IPS DF 19.7 (cell line): Measurements from ENCODE around the gene FKTN.
"Not testable (repeated sequence)": the region's sequence is repeated elsewhere in the genome, so short reads cannot be mapped to it uniquely, and the experiment has no call there.

Experiments
- DNase-seq: peaks from one replicate; pipeline ENCODE4 v3.0.0-alpha.2; 2013; ENCODE audit warnings: low read depth, low spot score

The FKTN gene

DNA sequence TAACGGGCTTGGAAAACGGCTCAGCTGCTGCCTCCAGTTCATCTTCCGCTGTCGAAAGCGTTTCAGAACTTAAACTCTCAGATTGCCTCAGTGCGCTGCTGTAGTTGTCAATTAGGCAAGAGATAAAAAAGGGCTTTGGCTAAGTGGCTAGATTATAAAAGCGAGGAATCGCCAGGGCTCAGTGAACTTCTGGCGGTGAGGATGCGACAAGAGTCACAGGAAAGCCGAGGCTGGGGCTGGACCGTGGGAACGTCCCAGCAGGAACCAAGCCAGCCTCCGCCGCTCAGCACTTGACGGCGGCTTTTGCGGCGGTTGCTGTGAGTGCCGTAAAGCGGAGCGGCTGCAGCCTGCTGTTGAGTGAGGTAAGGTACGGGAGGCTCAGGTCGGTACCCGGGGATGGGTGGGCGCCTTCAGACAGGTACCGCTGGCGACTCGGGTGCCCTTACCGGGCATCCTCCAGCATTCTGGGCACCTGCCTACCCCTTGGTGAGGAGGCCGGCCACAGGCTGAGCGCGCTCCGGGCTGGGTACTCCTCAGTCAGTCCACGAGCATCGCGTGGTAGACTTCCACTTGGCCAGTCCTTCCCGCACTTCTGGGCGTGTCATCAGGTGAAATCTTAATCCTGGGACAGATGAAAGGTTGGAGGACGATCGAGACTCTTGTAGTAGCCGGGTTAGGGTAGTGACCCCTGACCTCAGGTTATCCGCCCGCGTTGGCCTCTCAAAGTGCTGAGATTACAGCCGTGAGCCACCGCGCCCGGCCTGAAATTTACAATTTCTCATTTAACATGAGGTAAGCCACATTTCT is at the start of gene FKTN:
Gene FKTN, plus strand, starts transcription at position 328 of the 807 bp plus-strand sequence. CDS start 16,902 bp downstream, outside the sequence.
- DNase-seq = peak; percentile 63

GRCh38 chr9:105508530-105508929 is 49.4 kb upstream of the FKTN start:
- DNase-seq = no peak

GRCh38 chr9:105510024-105510423 is 47.9 kb upstream of the FKTN start:
- DNase-seq = no peak

DNA sequence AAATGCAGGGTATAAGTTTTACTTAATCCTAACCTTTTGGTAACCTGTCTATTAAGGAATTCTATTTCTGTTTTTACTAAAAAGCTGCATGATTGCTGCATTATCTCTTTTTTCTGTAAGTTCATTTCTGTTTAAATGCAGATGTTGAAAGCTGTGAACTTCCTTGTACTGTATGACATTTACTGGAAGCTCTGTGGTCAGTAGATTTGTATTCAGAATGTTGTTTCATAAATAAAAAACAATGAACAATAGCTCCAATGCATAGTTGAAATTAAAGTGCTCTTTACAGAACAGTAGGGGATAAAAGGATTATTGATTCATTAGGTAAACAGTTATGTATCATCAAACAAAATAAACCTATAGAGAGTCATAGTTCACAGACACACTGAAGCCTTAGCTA is 46.5 kb upstream of the FKTN start:
- DNase-seq = no peak

- DNase-seq = no peak
Measured at GRCh38 chr9:105515811-105516413, 42.0 kb upstream of the FKTN start.

- not testable (repeated sequence) for DNase-seq
Measured at GRCh38 chr9:105519710-105520369, 38.1 kb upstream of the FKTN start.

- DNase-seq = not testable (repeated sequence)
Measured at GRCh38 chr9:105520992-105521391, 36.9 kb upstream of the FKTN start.

DNA sequence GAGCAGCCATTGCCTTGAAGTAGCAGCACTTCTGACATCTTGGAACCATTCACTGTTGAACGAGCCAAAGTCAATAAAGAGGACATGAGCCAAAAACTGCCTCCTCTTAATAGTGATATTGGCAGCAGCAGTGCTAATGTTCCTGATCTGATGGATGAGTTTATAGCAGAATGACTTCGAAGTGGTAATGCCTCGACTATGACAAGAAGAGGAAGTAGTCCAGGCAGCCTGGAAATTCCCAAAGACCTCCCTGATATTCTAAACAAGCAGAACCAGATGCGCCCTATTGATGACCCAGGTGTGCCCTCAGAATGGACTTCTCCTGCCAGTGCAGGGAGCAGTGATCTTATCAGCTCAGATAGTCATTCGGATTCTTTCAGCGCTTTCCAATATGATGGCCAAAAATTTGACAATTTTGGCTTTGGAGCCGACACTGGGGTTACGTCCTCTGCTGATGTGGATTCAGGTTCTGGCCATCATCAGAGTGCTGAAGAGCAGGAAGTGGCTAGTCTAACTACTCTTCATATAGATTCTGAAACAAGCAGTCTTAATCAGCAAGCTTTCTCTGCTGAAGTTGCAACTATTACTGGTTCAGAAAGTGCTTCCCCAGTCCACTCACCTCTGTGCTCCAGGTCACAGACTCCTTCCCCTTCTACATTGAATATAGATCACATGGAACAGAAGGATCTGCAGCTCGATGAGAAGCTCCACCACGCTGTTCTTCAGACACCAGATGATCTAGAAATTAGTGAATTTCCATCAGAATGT is 35.1 kb upstream of the FKTN start:
- DNase-seq = not testable (repeated sequence)

DNA sequence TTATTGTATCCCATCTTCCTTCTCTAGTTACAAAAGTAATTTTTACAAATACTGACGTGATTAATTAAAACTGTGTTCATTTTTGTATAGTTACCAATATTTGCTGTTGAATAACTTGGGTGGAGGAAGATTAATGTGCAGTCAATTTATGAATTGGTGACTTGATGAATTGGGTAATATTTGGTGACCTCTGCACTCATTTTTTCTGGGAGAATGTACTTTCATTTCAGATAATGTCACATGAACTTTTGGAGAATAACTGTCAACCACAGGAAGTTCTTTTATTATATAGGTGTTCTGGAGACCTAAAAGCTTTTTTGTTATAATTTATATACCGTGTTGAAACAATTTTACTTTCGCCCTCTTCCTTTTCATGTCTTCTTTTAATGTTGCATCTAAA is 26.4 kb upstream of the FKTN start:
- DNase-seq = no peak

GRCh38 chr9:105535920-105536668 is 21.8 kb upstream of the FKTN start:
- DNase-seq = no peak

- no peak for DNase-seq
Measured at GRCh38 chr9:105539452-105539851, 18.5 kb upstream of the FKTN start.

DNA sequence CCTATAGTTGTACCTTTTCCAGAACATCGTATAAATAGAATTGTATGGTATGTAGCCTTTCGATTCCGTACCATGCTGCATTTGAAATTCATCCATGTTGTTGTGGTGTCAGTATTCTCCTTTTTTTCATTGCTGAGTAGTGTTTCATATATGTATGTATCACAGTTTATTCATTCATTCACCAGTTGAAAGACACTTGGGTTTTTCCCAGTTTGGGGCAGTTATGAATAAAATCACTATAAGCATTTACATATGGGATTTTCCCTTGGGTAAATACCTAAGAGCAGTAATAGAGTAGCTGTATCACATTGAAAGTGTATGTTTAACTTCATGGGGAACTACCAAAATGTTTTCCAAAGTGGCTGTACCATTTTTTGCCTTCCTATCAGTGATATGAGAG is 16.1 kb upstream of the FKTN start:
- no peak for DNase-seq

- DNase-seq = no peak
Measured at GRCh38 chr9:105554042-105554441, 3.9 kb upstream of the FKTN start.

- no peak for DNase-seq
Measured at GRCh38 chr9:105572455-105572854, 14.5 kb downstream of the FKTN start.

- not testable (repeated sequence) for DNase-seq
Measured at GRCh38 chr9:105579952-105580351, 22.0 kb downstream of the FKTN start.

GRCh38 chr9:105581550-105581949 is 23.6 kb downstream of the FKTN start:
- not testable (repeated sequence) for DNase-seq

DNA sequence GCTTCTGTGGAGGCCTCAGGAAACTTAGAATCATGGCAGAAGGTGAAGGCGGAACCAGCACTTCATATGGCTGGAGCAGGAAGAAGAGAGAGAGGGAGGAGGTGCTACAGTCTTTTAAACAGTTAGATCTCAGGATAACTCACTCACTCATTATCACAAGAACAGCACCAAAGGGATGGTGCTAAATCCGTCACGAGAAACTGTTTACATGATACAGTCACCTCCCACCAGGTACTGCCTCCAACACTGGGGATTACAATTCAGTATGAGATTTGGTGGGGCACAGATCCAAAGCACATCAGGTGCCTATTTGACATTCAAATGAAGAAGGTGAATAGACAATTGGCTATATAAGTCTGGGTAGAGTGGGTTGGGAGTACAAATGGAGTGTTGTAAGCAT is 35.2 kb downstream of the FKTN start:
- no peak for DNase-seq

DNA sequence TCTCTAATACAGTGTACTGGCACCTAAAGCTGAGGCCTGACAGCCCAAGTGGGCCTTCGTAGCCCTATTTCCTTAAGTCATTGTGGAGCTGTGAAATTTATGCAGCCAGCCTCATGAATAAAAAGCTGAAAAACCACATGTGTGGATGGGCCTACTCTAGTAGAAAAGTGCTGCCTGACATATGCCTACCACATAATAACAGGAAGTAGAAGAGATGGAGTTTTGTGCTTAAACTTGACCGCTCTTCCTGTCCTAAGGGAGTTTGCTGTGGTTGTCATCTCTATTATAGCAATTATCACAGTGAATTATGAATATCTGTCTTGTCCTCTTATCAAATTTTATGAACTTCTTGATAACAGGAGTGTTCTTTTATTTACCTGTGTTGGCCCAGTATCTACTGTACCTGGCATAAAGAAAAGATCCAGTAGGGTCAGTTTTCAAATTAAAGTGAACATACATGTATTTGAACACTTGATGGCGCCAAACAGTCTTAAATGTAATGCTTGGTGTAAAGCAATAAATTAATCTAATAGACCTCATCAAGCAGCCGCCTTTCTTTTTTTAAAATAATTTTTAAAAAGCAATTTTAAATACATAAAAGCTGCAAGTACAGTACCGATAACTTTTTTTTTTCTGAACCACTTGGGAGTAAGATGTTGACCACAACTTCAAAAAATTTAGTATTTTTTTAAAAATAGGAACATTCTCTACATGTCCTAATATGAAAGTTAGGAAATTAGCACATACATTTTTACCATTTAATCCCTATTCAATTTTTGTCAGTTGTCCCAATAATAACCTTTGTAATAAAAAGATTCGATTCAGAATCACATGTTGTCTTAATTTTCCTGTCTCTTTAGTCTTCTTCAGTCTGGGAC is 51.0 kb downstream of the FKTN start:
- DNase-seq = no peak

DNA sequence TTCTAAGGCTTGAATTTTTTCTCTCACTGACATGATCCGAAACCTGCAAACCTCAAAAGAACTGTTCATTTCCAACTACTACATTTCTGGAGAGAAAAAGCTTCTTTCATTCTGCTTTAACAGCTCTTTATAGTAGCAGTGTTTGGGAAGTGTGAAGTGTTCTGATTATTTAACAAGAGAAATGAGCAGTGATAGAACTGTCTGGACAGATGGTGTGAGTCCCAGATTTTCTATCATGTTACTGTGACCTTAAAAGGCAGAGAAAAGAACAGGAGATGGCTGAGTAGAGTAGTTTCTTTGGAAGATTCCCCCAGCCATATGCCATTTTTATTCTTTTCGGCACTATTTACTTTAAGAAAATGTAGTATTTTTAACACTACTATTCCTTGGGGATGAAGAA is 63.1 kb downstream of the FKTN start:
- DNase-seq = no peak

DNA sequence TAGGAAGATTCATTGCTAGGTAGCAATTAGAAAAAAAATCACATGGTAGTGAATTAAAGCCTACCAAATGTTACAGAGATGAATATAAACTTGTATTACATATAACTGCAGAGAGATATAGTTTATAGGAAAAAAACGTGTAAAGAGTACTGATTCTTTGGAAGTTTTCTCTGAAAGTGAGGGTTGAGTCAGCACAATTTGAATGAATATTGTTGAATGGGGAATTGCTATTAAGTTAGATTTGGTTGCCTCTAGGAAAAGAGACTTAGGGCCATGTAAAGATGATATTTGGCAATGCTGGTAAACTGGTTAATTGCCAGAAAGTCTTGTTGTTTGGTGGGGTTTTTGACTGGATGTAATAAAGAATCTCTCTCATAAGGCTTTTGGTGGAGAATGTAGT is 67.2 kb downstream of the FKTN start:
- no peak for DNase-seq
